SIG-M5 treated with dmso at 0.1 percent for 504 hours (cell line): ENCODE results near the gene NEK8.

ENCODE experiments used
- DNase-seq: peaks from one replicate; lab custom pipeline; 2025; ENCODE audit not compliant: unreplicated experiment; lab: John Stamatoyannopoulos, UW

Gene NEK8

GRCh38 chr17:28744104-28744971 is 15.8 kb downstream of the NEK8 start:
- peak; percentile 26 for DNase-seq

GRCh38 chr17:28744972-28745785 is 16.6 kb downstream of the NEK8 start:
- no peak for DNase-seq

GRCh38 chr17:28745786-28746411 is 17.3 kb downstream of the NEK8 start:
- no peak for DNase-seq

- DNase-seq, result peak; percentile 71
Observed at GRCh38 chr17:28746611-28747050, 18.0 kb downstream of the NEK8 start.

- DNase-seq, result no peak
Observed at GRCh38 chr17:28747051-28747691, 18.6 kb downstream of the NEK8 start.

GRCh38 chr17:28747801-28748750 is 19.5 kb downstream of the NEK8 start:
- no peak for DNase-seq

GRCh38 chr17:28748852-28749515 is 20.4 kb downstream of the NEK8 start:
- no peak for DNase-seq

GRCh38 chr17:28749516-28750177 is 21.1 kb downstream of the NEK8 start:
- no peak for DNase-seq

- DNase-seq, result peak; percentile 92
Observed at GRCh38 chr17:28750178-28751047, 21.8 kb downstream of the NEK8 start.

- no peak for DNase-seq
Observed at GRCh38 chr17:28751600-28752366, 23.2 kb downstream of the NEK8 start.

GRCh38 chr17:28755486-28755885 is 26.9 kb downstream of the NEK8 start:
- no peak for DNase-seq

GRCh38 chr17:28756049-28756804 is 27.6 kb downstream of the NEK8 start:
- DNase-seq, result no peak

GRCh38 chr17:28758411-28759121 is 30.0 kb downstream of the NEK8 start:
- no peak for DNase-seq

- DNase-seq, result no peak
Observed at GRCh38 chr17:28759256-28759865, 30.8 kb downstream of the NEK8 start.
